ENCODE data around the gene OR51D1.

OR51D1 gene, protein sequence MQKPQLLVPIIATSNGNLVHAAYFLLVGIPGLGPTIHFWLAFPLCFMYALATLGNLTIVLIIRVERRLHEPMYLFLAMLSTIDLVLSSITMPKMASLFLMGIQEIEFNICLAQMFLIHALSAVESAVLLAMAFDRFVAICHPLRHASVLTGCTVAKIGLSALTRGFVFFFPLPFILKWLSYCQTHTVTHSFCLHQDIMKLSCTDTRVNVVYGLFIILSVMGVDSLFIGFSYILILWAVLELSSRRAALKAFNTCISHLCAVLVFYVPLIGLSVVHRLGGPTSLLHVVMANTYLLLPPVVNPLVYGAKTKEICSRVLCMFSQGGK

DNA sequence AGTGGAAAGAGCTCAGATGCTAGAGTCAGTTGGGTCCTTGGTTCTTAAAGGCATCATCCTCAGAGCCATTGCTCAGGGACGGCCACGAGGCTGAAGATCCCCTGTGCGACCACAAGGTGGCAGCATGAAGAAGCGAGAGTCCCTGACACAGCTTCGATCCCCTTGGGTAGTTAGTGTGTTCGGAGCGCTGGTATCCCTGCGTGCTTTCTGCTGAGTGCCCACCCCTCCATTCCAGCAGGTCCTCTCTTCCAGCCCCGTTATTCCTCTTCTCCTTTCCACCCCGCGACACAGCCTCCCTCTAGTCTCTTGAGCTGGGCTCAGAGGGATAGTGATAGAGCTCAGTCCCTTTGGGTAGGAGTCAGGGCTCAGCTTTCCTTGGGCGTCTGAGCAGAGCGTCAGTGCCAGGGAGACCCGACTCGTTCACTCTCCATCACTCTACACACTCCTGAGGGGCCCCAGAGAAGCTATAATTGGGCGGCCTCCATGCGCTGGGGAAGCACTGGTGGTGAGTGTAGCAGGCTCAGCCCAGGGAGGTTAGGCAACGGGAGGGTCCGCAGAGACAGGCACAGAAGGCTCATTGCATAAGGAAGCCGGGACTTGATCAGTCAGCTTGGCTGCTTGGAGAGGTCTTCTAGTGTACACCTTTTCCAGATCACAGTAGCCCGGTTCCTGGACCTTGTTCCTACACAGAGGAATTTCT lies at the start of gene OR51D1:
Gene OR51D1 (plus strand): TSS at position 516 of the 700 bp plus-strand sequence. CDS start 2,314 bp downstream, outside the sequence.
- H3K27me3 ChIP-seq (ENCODE audit: insufficient read depth, poor library complexity, severe bottlenecking): no peaks in the 10 kb centered on the region
- ATAC-seq (ENCODE audit: low read depth): peak; percentile 89

DNA sequence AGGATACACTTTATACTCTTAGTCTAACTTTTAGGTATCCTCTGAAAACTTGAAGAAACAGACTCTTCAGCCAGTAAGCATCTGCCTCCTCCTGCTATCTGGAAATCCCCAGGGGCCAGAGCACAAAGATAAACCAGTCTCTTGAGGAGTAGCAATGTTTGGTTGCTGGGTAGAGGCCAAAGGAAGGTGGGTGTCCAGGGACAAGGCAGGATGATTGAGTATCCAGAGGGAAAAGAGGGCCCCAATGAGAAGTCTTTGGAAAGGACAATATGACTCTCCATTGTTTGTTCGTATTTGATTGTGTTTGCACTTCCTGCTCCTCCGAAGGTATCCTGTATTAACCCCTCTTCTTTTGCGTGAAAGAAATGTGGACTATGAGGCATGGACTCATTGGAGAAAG lies 48.3 kb upstream of the OR51D1 start:
- no peak for ATAC-seq (ENCODE audit: low read depth)
- no peaks in the 10 kb centered on the region for H3K4me1 ChIP-seq (ENCODE audit: insufficient read depth, poor library complexity, severe bottlenecking)
- TF ChIP-seq, protein P1, sequence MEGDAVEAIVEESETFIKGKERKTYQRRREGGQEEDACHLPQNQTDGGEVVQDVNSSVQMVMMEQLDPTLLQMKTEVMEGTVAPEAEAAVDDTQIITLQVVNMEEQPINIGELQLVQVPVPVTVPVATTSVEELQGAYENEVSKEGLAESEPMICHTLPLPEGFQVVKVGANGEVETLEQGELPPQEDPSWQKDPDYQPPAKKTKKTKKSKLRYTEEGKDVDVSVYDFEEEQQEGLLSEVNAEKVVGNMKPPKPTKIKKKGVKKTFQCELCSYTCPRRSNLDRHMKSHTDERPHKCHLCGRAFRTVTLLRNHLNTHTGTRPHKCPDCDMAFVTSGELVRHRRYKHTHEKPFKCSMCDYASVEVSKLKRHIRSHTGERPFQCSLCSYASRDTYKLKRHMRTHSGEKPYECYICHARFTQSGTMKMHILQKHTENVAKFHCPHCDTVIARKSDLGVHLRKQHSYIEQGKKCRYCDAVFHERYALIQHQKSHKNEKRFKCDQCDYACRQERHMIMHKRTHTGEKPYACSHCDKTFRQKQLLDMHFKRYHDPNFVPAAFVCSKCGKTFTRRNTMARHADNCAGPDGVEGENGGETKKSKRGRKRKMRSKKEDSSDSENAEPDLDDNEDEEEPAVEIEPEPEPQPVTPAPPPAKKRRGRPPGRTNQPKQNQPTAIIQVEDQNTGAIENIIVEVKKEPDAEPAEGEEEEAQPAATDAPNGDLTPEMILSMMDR (IDR thresholded peaks at IDR 0.05; ENCODE audit: poor library complexity, severe bottlenecking): no peak
- no peak overlapping the region for H3K4me3 ChIP-seq (ENCODE audit: severe bottlenecking)
- H3K36me3 ChIP-seq (ENCODE audit: low read depth): no peaks in the 10 kb centered on the region
- H3K9me3 ChIP-seq (ENCODE audit: severe bottlenecking): no peaks in the 10 kb centered on the region
- no peak overlapping the region for H3K27ac ChIP-seq (ENCODE audit: poor library complexity, severe bottlenecking)
- no peak for DNase-seq (ENCODE audit: low spot score)
- H3K27me3 ChIP-seq (ENCODE audit: insufficient read depth, poor library complexity, severe bottlenecking): no peaks in the 10 kb centered on the region

More for the DNA sequence above, at the start of gene OR51D1:
- no peaks in the 10 kb centered on the region for H3K4me1 ChIP-seq (ENCODE audit: insufficient read depth, poor library complexity, severe bottlenecking)
- H3K4me3 ChIP-seq (ENCODE audit: severe bottlenecking): no peak within 1 kb of the TSS
- TF ChIP-seq, protein P1 (IDR thresholded peaks at IDR 0.05; ENCODE audit: poor library complexity, severe bottlenecking): peak; percentile 81
- no peak for DNase-seq (ENCODE audit: low spot score)
- no peaks in the 10 kb centered on the region for H3K36me3 ChIP-seq (ENCODE audit: low read depth)
- H3K27ac ChIP-seq (ENCODE audit: poor library complexity, severe bottlenecking): no peak within 1 kb of the TSS
- H3K9me3 ChIP-seq (ENCODE audit: severe bottlenecking): no peaks in the 10 kb centered on the region

DNA sequence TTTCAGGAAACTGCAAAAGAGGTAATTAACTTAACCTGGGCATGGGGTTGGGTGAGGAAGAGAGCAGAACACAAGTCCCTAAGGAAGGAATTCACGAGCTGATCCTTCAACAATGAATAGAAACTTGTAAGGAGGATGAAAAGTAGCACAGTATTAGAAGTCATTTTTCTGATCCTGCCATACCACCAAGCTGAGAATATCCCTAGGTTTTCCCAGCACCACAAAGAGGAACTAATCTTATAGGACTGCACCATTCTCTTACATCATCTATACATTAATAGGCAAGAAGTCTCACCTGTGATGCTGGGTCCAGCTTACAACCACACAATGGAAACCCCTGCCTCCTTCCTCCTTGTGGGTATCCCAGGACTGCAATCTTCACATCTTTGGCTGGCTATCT lies 43.5 kb upstream of the OR51D1 start, which contains the start of gene OR52I1:
Gene OR52I1 (plus strand): TSS at position 301 of the 400 bp plus-strand sequence. CDS start 0 bp downstream, at position 301.
- no peaks in the 10 kb centered on the region for H3K36me3 ChIP-seq (ENCODE audit: low read depth)
- DNase-seq (ENCODE audit: low spot score): no peak
- TF ChIP-seq, protein P1 (IDR thresholded peaks at IDR 0.05; ENCODE audit: poor library complexity, severe bottlenecking): no peak
- H3K4me1 ChIP-seq (ENCODE audit: insufficient read depth, poor library complexity, severe bottlenecking): no peaks in the 10 kb centered on the region
- no peak for ATAC-seq (ENCODE audit: low read depth)
- H3K9me3 ChIP-seq (ENCODE audit: severe bottlenecking): no peaks in the 10 kb centered on the region
- no peak within 1 kb of the TSS for H3K27ac ChIP-seq (ENCODE audit: poor library complexity, severe bottlenecking)
- H3K27me3 ChIP-seq (ENCODE audit: insufficient read depth, poor library complexity, severe bottlenecking): no peaks in the 10 kb centered on the region
- H3K4me3 ChIP-seq (ENCODE audit: severe bottlenecking): no peak within 1 kb of the TSS

DNA sequence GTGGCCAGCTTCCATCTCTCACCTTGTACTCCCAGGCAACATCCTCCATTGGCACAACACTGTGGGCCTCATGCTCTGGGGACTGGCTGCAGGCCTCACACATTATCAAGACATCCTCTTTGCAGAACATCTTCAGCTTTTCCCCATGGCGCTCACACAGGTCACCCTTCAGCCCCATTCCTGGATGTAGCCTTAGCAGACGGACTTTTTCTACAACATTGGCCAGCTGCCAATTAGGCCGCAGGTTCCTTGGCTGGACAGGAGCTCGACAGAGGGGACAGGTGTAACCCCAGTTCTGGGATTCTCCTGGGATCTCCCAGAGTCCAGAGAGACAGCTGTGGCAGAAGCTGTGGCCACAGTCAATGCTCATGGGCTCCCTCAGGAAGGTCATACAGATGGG lies 32.2 kb upstream of the OR51D1 start:
- peaks cover 13% of the 10 kb centered on the region for H3K36me3 ChIP-seq (ENCODE audit: low read depth)
- ATAC-seq (ENCODE audit: low read depth) (no peak), DNase-seq (ENCODE audit: low spot score) (no peak)
- H3K4me1 ChIP-seq (ENCODE audit: insufficient read depth, poor library complexity, severe bottlenecking): peaks cover 5% of the 10 kb centered on the region
- H3K27ac ChIP-seq (ENCODE audit: poor library complexity, severe bottlenecking): no peak overlapping the region
- TF ChIP-seq, protein P1 (IDR thresholded peaks at IDR 0.05; ENCODE audit: poor library complexity, severe bottlenecking): no peak
- no peaks in the 10 kb centered on the region for H3K9me3 ChIP-seq (ENCODE audit: severe bottlenecking)
- no peak overlapping the region for H3K4me3 ChIP-seq (ENCODE audit: severe bottlenecking)
- H3K27me3 ChIP-seq (ENCODE audit: insufficient read depth, poor library complexity, severe bottlenecking): no peaks in the 10 kb centered on the region
